ENCODE results near the gene CYP4Z1. TPM values are rescaled to one million over a fixed set of nuclear protein-coding genes. Genes with fewer than 3 reads are reported as not detected.

CYP4Z1 gene
- polyA plus RNA-seq, 4 donors: 0.24 to 0.66 (median 0.35) TPM

Other genes starting within 250 kb of the CYP4Z1 start
- gene CYP4A11, start 125.8 kb upstream of the CYP4Z1 start, polyA plus RNA-seq (ENCODE audit: insufficient read length in 4 of 4): 10 to 100 TPM; 29.0 to 64.5 (median 46.9) TPM
- gene CYP4X1, start 43.6 kb upstream of the CYP4Z1 start, polyA plus RNA-seq (ENCODE audit: insufficient read length in 4 of 4): 10 to 100 TPM in 2 of 4 donors, 1 to 10 TPM in 2; 8.4 to 12.1 (median 10.7) TPM
- 1 to 10 TPM; 4.8 to 8.5 (median 6.4) TPM for gene CYP4A22, start 70.2 kb downstream of the CYP4Z1 start, polyA plus RNA-seq (ENCODE audit: insufficient read length in 4 of 4)
- gene PDZK1IP1, start 122.8 kb downstream of the CYP4Z1 start, polyA plus RNA-seq (ENCODE audit: insufficient read length in 4 of 4): 10 to 100 TPM; 41.9 to 52.3 (median 49.8) TPM
- 1 to 10 TPM; 4.8 to 5.5 (median 5.2) TPM for gene TAL1, start 165.0 kb downstream of the CYP4Z1 start, polyA plus RNA-seq (ENCODE audit: insufficient read length in 4 of 4)
- 10 to 100 TPM in 1 of 4 donors, 1 to 10 TPM in 3; 8.3 to 10.3 (median 8.9) TPM for gene STIL, start 246.9 kb downstream of the CYP4Z1 start, polyA plus RNA-seq (ENCODE audit: insufficient read length in 4 of 4)